ENCODE data around the gene SCML1. TPM values are rescaled to one million over a fixed set of nuclear protein-coding genes. Genes with fewer than 3 reads are reported as not detected.

Gene SCML1
- total RNA-seq, 1 experiment from 2014 or later = 14.1 TPM

GRCh38 chrX:17769701-17770269, 32.5 kb downstream of the SCML1 start:
- Mint-ChIP-seq H3K27ac (ENCODE audit: low read depth, unreplicated experiment) (no peak overlapping the region), H3K27me3 (ENCODE audit: insufficient read depth, unreplicated experiment) (no peaks in the 10 kb centered on the region), H3K36me3 (ENCODE audit: insufficient read depth, unreplicated experiment) (no peaks in the 10 kb centered on the region), H3K4me3 (ENCODE audit: unreplicated experiment) (no peak overlapping the region), H3K9me3 (ENCODE audit: unreplicated experiment) (no peaks in the 10 kb centered on the region), H3K4me1 (ENCODE audit: insufficient read depth, unreplicated experiment) (no peaks in the 10 kb centered on the region)
- no peak for DNase-seq (ENCODE audit: unreplicated experiment)
- POLR2A ChIA-PET = no interaction called here
- BruUV-seq (replicated peaks) = no TSS peak
- CTCF ChIA-PET = no interaction called here
- intact Hi-C loops (cut with micrococcal nuclease) = no loop called here
- TF ChIP-seq CTCF (IDR thresholded peaks at IDR 0.05; ENCODE audit: unreplicated experiment) = no peak

GRCh38 chrX:17773221-17773876, 36.1 kb downstream of the SCML1 start:
- Mint-ChIP-seq H3K27me3 (ENCODE audit: insufficient read depth, unreplicated experiment) (no peaks in the 10 kb centered on the region), H3K4me1 (ENCODE audit: insufficient read depth, unreplicated experiment) (no peaks in the 10 kb centered on the region), H3K36me3 (ENCODE audit: insufficient read depth, unreplicated experiment) (no peaks in the 10 kb centered on the region), H3K9me3 (ENCODE audit: unreplicated experiment) (peaks cover 4% of the 10 kb centered on the region), H3K27ac (ENCODE audit: low read depth, unreplicated experiment) (no peak overlapping the region), H3K4me3 (ENCODE audit: unreplicated experiment) (no peak overlapping the region)
- CTCF ChIA-PET = no interaction called here
- no TSS peak for BruUV-seq (replicated peaks)
- no peak for DNase-seq (ENCODE audit: unreplicated experiment)
- POLR2A ChIA-PET = no interaction called here
- intact Hi-C loops (cut with micrococcal nuclease) = no loop called here
- TF ChIP-seq CTCF (IDR thresholded peaks at IDR 0.05; ENCODE audit: unreplicated experiment) = no peak

- DNase-seq (ENCODE audit: unreplicated experiment) = no peak
- Mint-ChIP-seq H3K9me3 (ENCODE audit: unreplicated experiment) (peaks cover 4% of the 10 kb centered on the region), H3K36me3 (ENCODE audit: insufficient read depth, unreplicated experiment) (no peaks in the 10 kb centered on the region), H3K4me1 (ENCODE audit: insufficient read depth, unreplicated experiment) (no peaks in the 10 kb centered on the region), H3K4me3 (ENCODE audit: unreplicated experiment) (no peak overlapping the region), H3K27ac (ENCODE audit: low read depth, unreplicated experiment) (no peak overlapping the region), H3K27me3 (ENCODE audit: insufficient read depth, unreplicated experiment) (no peaks in the 10 kb centered on the region)
- ChIA-PET POLR2A (no interaction called here), CTCF (no interaction called here)
- no TSS peak for BruUV-seq (replicated peaks)
- intact Hi-C loops (cut with micrococcal nuclease) = no loop called here
- no peak for TF ChIP-seq CTCF (IDR thresholded peaks at IDR 0.05; ENCODE audit: unreplicated experiment)
These were observed 36.8 kb downstream of the SCML1 start for GRCh38 chrX:17774053-17774452.

GRCh38 chrX:17778997-17779396, 41.7 kb downstream of the SCML1 start:
- no peaks in the 10 kb centered on the region for H3K36me3 Mint-ChIP-seq (ENCODE audit: insufficient read depth, unreplicated experiment)

More at GRCh38 chrX:17778997-17779396, 41.7 kb downstream of the SCML1 start:
- TF ChIP-seq CTCF (IDR thresholded peaks at IDR 0.05; ENCODE audit: unreplicated experiment) = no peak
- H3K4me3 Mint-ChIP-seq (ENCODE audit: unreplicated experiment) = no peak overlapping the region
- peaks cover 12% of the 10 kb centered on the region for H3K9me3 Mint-ChIP-seq (ENCODE audit: unreplicated experiment)
- ChIA-PET CTCF (interaction anchor here (0.7 to 0.8 kb wide), 2 partner anchors 187 to 524 kb away, joined by 3 to 4 read pairs; no protein-coding TSS in a partner anchor), POLR2A (no interaction called here)
- H3K27ac Mint-ChIP-seq (ENCODE audit: low read depth, unreplicated experiment) = no peak overlapping the region
- BruUV-seq (replicated peaks) = no TSS peak
- H3K27me3 Mint-ChIP-seq (ENCODE audit: insufficient read depth, unreplicated experiment) = no peaks in the 10 kb centered on the region
- intact Hi-C loops (cut with micrococcal nuclease) = no loop called here
- DNase-seq (ENCODE audit: unreplicated experiment) = no peak
- no peaks in the 10 kb centered on the region for H3K4me1 Mint-ChIP-seq (ENCODE audit: insufficient read depth, unreplicated experiment)
